OCI-LY3 (cell line): Measurements from ENCODE around the gene COL13A1.

ENCODE experiments used
- EZH2phosphoT487 ChIP-seq: fragments of 200-600 bp; shearing (Covaris generic); IDR thresholded peaks from 2 replicates; pipeline ENCODE4 v1.6.1; 2018; ENCODE audit warnings: antibody characterized with exemption, mixed run types, low read depth
- TF ChIP-seq, protein P1 (sequence below): fragments of 200-600, 300-600 bp; sonication (generic); IDR thresholded peaks from 2 replicates; pipeline ENCODE4 v1.5.1; 2014; ENCODE audit warnings: antibody characterized with exemption, low read length, low read depth

DNA sequence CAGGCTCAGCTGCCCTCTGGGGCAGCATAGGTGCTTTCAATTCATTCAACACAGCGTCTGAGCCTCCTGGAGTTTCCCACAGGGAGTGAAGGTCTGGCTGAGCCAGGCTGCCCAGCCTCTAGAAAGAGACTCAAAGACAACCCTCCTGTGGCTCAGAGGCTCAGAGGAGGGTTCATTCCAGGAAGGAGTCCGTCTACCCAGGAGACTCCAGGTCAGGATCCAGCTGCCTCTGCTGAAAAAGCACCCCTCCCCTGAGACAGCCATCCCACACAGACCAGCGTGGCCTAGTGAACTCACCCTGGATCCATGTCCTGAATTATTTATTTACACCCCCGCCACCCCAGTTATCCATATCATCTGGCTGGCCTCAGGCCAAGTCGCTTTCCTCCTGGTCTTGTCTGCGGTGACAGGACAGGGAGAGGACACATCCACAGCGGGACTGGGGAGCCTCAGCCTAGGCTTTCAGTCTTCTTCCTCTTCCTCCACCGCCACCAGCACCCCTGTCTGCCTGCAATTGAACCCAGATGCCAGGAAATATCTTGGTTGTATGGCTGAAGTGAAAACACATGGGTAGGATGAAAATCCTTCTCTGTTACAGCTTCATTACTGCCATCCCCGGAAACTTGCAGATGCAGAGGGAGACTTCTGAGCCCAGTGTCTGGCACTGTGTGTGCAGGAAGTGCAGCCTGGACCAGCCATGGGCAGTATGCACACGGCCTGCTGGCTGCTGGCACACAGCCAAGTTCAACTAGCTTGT is 44.0 kb upstream of the COL13A1 start:
- TF ChIP-seq, protein P1, sequence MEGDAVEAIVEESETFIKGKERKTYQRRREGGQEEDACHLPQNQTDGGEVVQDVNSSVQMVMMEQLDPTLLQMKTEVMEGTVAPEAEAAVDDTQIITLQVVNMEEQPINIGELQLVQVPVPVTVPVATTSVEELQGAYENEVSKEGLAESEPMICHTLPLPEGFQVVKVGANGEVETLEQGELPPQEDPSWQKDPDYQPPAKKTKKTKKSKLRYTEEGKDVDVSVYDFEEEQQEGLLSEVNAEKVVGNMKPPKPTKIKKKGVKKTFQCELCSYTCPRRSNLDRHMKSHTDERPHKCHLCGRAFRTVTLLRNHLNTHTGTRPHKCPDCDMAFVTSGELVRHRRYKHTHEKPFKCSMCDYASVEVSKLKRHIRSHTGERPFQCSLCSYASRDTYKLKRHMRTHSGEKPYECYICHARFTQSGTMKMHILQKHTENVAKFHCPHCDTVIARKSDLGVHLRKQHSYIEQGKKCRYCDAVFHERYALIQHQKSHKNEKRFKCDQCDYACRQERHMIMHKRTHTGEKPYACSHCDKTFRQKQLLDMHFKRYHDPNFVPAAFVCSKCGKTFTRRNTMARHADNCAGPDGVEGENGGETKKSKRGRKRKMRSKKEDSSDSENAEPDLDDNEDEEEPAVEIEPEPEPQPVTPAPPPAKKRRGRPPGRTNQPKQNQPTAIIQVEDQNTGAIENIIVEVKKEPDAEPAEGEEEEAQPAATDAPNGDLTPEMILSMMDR = no peak
- no peak for TF ChIP-seq EZH2phosphoT487
